ENCODE results near the gene GABPA. TPM values are rescaled to one million over a fixed set of nuclear protein-coding genes. Genes with fewer than 3 reads are reported as not detected.

The GABPA gene
- total and polyA plus RNA-seq, 9 of the 15 experiments (the other 6 are each of a cell fraction or from before 2014, with no cell fraction given): 8.9 to 35.7 (median 22.8) TPM

DNA sequence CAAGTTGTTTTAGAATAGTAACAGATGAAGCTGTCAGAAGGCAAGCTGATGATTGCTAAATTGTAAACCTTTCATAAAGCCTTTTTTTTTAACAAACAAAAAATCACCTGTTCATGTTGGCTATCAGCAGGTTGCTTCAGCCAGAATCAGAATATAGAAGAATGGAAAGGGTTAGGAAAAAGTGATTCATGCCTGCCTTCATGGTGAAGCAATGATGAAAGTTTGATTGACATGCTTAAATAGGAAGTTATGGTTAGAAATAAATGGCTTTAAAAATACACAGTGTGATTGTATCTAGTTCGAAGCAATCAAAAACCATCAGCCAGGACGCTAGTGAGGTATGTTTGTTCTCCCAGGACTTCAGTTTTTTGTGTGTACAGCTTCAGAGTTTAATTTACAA, 37.9 kb downstream of the GABPA start:
- intact Hi-C loops (cut with micrococcal nuclease): no loop called here
- no TSS peak for BruUV-seq (replicated peaks)
- in situ Hi-C loops (cut with MboI): no loop called here
- WGBS (ENCODE audit: insufficient coverage, low coverage, missing lambda C conversion rate): 41% methylated on average over 2 of the region's 2 CpGs
- Histone ChIP-seq H2AFZ (ENCODE audit: low read depth, low read length) (no peak overlapping the region), H3K4me3 (no peak overlapping the region), H3K27me3 (ENCODE audit: control insufficient read depth in 2 of 2, insufficient read depth in 2 of 2, low read length in 2 of 2) (no peaks in the 10 kb centered on the region; a peak in 1 of 5 replicates), H3K9me3 (replicated peaks; ENCODE audit: control insufficient read depth, insufficient read depth, low read depth, low read length) (no peaks in the 10 kb centered on the region), H4K20me1 (replicated peaks; ENCODE audit: control insufficient read depth, insufficient read depth, low read length) (no peaks in the 10 kb centered on the region), H3K9me1 (ENCODE audit: control insufficient read depth, insufficient read depth, low read length) (no peaks in the 10 kb centered on the region), H3K4me2 (ENCODE audit: insufficient read depth, low read length) (no peak overlapping the region), H3K4me1 (replicated peaks in 1 of 2; ENCODE audit: control insufficient read depth in 2 of 2, insufficient read depth in 2 of 2, low read length in 2 of 2) (no peaks in the 10 kb centered on the region), H3K27ac (ENCODE audit: extremely low read depth, low read depth, low read length) (no peak overlapping the region), H3K79me2 (ENCODE audit: control insufficient read depth, insufficient read depth, low read length) (no peaks in the 10 kb centered on the region), H3K9ac (ENCODE audit: insufficient read depth in 1 of 2, low read depth in 2 of 2, low read length in 2 of 2) (no peak overlapping the region), H3K36me3 (ENCODE audit: control insufficient read depth, insufficient read depth, low read length) (no peaks in the 10 kb centered on the region)
- TF ChIP-seq SOX6 (IDR thresholded peaks at IDR 0.05) (no peak), TRIM28 (IDR thresholded peaks at IDR 0.05) (no peak), FOXK2 (conservative IDR thresholded peaks at IDR 0.05 in 1 of 2, IDR thresholded peaks at IDR 0.05 in 1 of 2; ENCODE audit: low read depth in 2 of 2) (no peak), MIER1 (IDR thresholded peaks at IDR 0.05; ENCODE audit: low read depth) (no peak), XRCC5 (IDR thresholded peaks at IDR 0.05; ENCODE audit: low read depth, low read length) (no peak), MEIS2 (IDR thresholded peaks at IDR 0.05; ENCODE audit: partially characterized antibody) (peak; percentile 41), CEBPG (CRISPR knock-in tag; IDR thresholded peaks at IDR 0.05) (0 out of 2 replicates have a peak, but pooled peaks have one; percentile 16), CEBPG (tag; conservative IDR thresholded peaks at IDR 0.05 in 1 of 2, IDR thresholded peaks at IDR 0.05 in 1 of 2) (0 out of 4 replicates have a peak, but pooled peaks of 1 of the 2 experiments have one; percentile 42), JUND (IDR thresholded peaks at IDR 0.05; ENCODE audit: borderline replicate concordance, low read depth, low read length) (no peak), JUND (tag; IDR thresholded peaks at IDR 0.05; ENCODE audit: borderline replicate concordance, low read depth, low read length) (peak; percentile 49; the same call in 1 of the 3 replicates), CBX3 (IDR thresholded peaks at IDR 0.05; ENCODE audit: borderline replicate concordance in 1 of 2, low read length in 2 of 2) (no peak)
- TF ChIP-seq, protein P1, sequence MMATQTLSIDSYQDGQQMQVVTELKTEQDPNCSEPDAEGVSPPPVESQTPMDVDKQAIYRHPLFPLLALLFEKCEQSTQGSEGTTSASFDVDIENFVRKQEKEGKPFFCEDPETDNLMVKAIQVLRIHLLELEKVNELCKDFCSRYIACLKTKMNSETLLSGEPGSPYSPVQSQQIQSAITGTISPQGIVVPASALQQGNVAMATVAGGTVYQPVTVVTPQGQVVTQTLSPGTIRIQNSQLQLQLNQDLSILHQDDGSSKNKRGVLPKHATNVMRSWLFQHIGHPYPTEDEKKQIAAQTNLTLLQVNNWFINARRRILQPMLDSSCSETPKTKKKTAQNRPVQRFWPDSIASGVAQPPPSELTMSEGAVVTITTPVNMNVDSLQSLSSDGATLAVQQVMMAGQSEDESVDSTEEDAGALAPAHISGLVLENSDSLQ (IDR thresholded peaks at IDR 0.05): peak; percentile 87
- TF ChIP-seq, protein P2, sequence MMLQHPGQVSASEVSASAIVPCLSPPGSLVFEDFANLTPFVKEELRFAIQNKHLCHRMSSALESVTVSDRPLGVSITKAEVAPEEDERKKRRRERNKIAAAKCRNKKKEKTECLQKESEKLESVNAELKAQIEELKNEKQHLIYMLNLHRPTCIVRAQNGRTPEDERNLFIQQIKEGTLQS (IDR thresholded peaks at IDR 0.05): peak; percentile 21; the same call in 1 of the 2 replicates
- TF ChIP-seq, protein P2 (CRISPR knock-in tag; conservative IDR thresholded peaks at IDR 0.05): no peak
- no peak for DNase-seq (ENCODE audit: extremely low read depth in 1 of 4, low spot score in 3 of 4)
- POLR2A ChIA-PET: interaction anchor here (0.7 kb wide), 1 partner anchor 29 kb away, joined by 3 read pairs; no protein-coding TSS in a partner anchor
- no peak for FAIRE-seq
- no peak for ATAC-seq
- CTCF ChIA-PET (ENCODE audit: low intra/inter-chr PET ratio): no interaction called here
